IMR-90 (cell line): ENCODE data around the gene RNU6-7. TPM values are rescaled to one million over a fixed set of nuclear protein-coding genes. Genes with fewer than 3 reads are reported as not detected.
A peak's percentile ranks its signal among the peaks of the same experiment; 100 is the strongest.

ENCODE experiments used
- ATAC-seq: fragments of 200-7000 bp; cut with Tn5 transposase; 2 replicates; pipeline ENCODE4 v1.9.1; 2020; ENCODE audit warnings: low read depth, mild to moderate bottlenecking, moderate library complexity
- BruUV-seq: library from RNA; stranded (reverse); fragments of 400-500 nt; replicated peaks from 2 replicates; lab custom pipeline; 2021; lab: Mats Ljungman, UMichigan
- CTCF ChIA-PET: fragments of 300-600 bp; formaldehyde crosslinking; extraction: SDS; loops from one replicate; lab custom pipeline; 2021; ENCODE audit warnings: antibody characterized with exemption; lab: Yijun Ruan, JAX
- POLR2A ChIA-PET: fragments of 300-600 bp; sonication (Branson Sonifier 250); formaldehyde crosslinking; loops from one replicate; lab custom pipeline; 2022; ENCODE audit warnings: antibody characterized with exemption; ENCODE audit not compliant: unreplicated experiment; lab: Charles Lee
- DNase-seq: peaks from one replicate; pipeline ENCODE4 v3.0.0; 2013
- H2AFZ ChIP-seq: replicated peaks from 2 replicates; pipeline ENCODE3; 2013; ENCODE audit warnings: low read length, mild to moderate bottlenecking; ENCODE audit not compliant: poor library complexity
- H2AK5ac ChIP-seq: 2 replicates; pipeline ENCODE4 v1.6.1; 2013; ENCODE audit warnings: low read depth, low read length, inconsistent platforms
- H2AK9ac ChIP-seq: replicated peaks from 2 replicates; pipeline ENCODE3; 2013; ENCODE audit warnings: mild to moderate bottlenecking, low read depth, low read length, moderate library complexity; ENCODE audit not compliant: poor library complexity
- H2BK120ac ChIP-seq: 2 replicates; pipeline ENCODE4 v1.6.1; 2013; ENCODE audit warnings: low read depth, low read length, inconsistent platforms
- H2BK15ac ChIP-seq: 3 replicates; pipeline ENCODE4 v1.6.1; 2013; ENCODE audit warnings: low read depth, low read length, inconsistent platforms
- H2BK20ac ChIP-seq: 2 replicates; pipeline ENCODE4 v1.6.1; 2013; ENCODE audit warnings: low read depth, mild to moderate bottlenecking, inconsistent platforms, low read length, moderate library complexity
- H2BK5ac ChIP-seq: 2 replicates; pipeline ENCODE4 v1.6.1; 2013; ENCODE audit warnings: mild to moderate bottlenecking, low read depth, low read length, inconsistent platforms; ENCODE audit not compliant: poor library complexity, severe bottlenecking
- H3K14ac ChIP-seq: replicated peaks from 2 replicates; pipeline ENCODE4 v1.6.1; 2013; ENCODE audit warnings: low read depth, low read length, inconsistent platforms
- H3K18ac ChIP-seq: 2 replicates; pipeline ENCODE4 v1.6.1; 2013; ENCODE audit warnings: low read depth, low read length, control low read depth
- H3K23ac ChIP-seq: 2 replicates; pipeline ENCODE4 v1.6.1; 2013; ENCODE audit warnings: low read depth, low read length, inconsistent platforms
- H3K27ac ChIP-seq: 2 replicates; pipeline ENCODE4 v1.5.1; 2013; ENCODE audit warnings: mild to moderate bottlenecking, control low read depth, low read length; ENCODE audit not compliant: insufficient read depth
- H3K27me3 ChIP-seq: 2 replicates; pipeline ENCODE4 v1.6.1; 2013; ENCODE audit warnings: low read length; ENCODE audit not compliant: control insufficient read depth, insufficient read depth
- H3K36me3 ChIP-seq: 2 replicates; pipeline ENCODE4 v1.6.1; 2013; ENCODE audit warnings: low read length, mixed read lengths; ENCODE audit not compliant: control insufficient read depth, insufficient read depth
- H3K4ac ChIP-seq: 2 replicates; pipeline ENCODE4 v1.6.1; 2013; ENCODE audit warnings: low read depth, low read length, inconsistent platforms
- H3K4me1 ChIP-seq: 2 replicates; pipeline ENCODE4 v1.6.1; 2013; ENCODE audit warnings: low read length, mixed read lengths; ENCODE audit not compliant: control insufficient read depth, insufficient read depth
- H3K4me2 ChIP-seq: 2 replicates; pipeline ENCODE4 v1.6.1; 2013; ENCODE audit warnings: low read depth, mild to moderate bottlenecking, control low read depth, low read length, moderate library complexity
- H3K4me3 ChIP-seq: 2 replicates; pipeline ENCODE4 v1.5.1; 2013; ENCODE audit warnings: low read depth, mild to moderate bottlenecking, control low read depth, low read length, moderate library complexity; ENCODE audit not compliant: insufficient read depth
- H3K56ac ChIP-seq: 2 replicates; pipeline ENCODE4 v1.6.1; 2013; ENCODE audit warnings: low read length, inconsistent platforms; ENCODE audit not compliant: insufficient read depth; ENCODE audit errors: extremely low read depth
- H3K79me1 ChIP-seq, 2 experiments: 2 replicates each; pipeline ENCODE4 v1.6.1; 2013; ENCODE audit warnings: low read length in 2 of 2, inconsistent platforms in 1 of 2, low read depth in 1 of 2
- H3K9ac ChIP-seq: 2 replicates; pipeline ENCODE4 v1.6.1; 2013; ENCODE audit warnings: low read depth, low read length, control low read depth
- H3K9me1 ChIP-seq: 2 replicates; pipeline ENCODE4 v1.6.1; 2013; ENCODE audit warnings: low read length, inconsistent platforms; ENCODE audit not compliant: insufficient read depth
- H3K9me3 ChIP-seq: 2 replicates; pipeline ENCODE4 v1.6.1; 2013; ENCODE audit warnings: low read length; ENCODE audit not compliant: control insufficient read depth, insufficient read depth
- H4K20me1 ChIP-seq: 2 replicates; pipeline ENCODE4 v1.6.1; 2013; ENCODE audit warnings: low read length, inconsistent platforms; ENCODE audit not compliant: insufficient read depth
- H4K5ac ChIP-seq: 2 replicates; pipeline ENCODE4 v1.6.1; 2013; ENCODE audit warnings: mild to moderate bottlenecking, low read depth, low read length, control low read depth
- H4K8ac ChIP-seq, 2 experiments: 2 replicates each; pipeline ENCODE4 v1.6.1; 2013; ENCODE audit warnings: low read depth in 2 of 2, low read length in 2 of 2, control low read depth in 1 of 2, inconsistent platforms in 1 of 2
- H4K91ac ChIP-seq: 2 replicates; pipeline ENCODE4 v1.6.1; 2013; ENCODE audit warnings: low read depth, low read length, inconsistent platforms; ENCODE audit not compliant: insufficient read depth
- BHLHE40 ChIP-seq: fragments of 150-350 bp; IDR thresholded peaks from 2 replicates; pipeline ENCODE4 v1.6.1; 2016; ENCODE audit warnings: mild to moderate bottlenecking, low read depth, low read length
- CEBPB ChIP-seq: IDR thresholded peaks from 2 replicates; pipeline ENCODE4 v1.6.1; 2012; ENCODE audit warnings: low read depth, low read length, improper control_type of control experiment
- CHD1 ChIP-seq: IDR thresholded peaks from 2 replicates; pipeline ENCODE4 v1.6.1; 2012; ENCODE audit warnings: low read depth, low read length, improper control_type of control experiment
- FOS ChIP-seq: fragments of 150-350 bp; IDR thresholded peaks from 2 replicates; pipeline ENCODE4 v1.6.1; 2016; ENCODE audit warnings: low read depth, low read length
- MAFK ChIP-seq: IDR thresholded peaks from 2 replicates; pipeline ENCODE4 v1.6.1; 2012; ENCODE audit warnings: low read depth, low read length, improper control_type of control experiment
- MAZ ChIP-seq: IDR thresholded peaks from 2 replicates; pipeline ENCODE4 v1.6.1; 2012; ENCODE audit warnings: low read depth, mild to moderate bottlenecking, low read length, improper control_type of control experiment, moderate library complexity, borderline replicate concordance
- MXI1 ChIP-seq: IDR thresholded peaks from 2 replicates; pipeline ENCODE4 v1.6.1; 2012; ENCODE audit warnings: low read depth, mild to moderate bottlenecking, low read length, moderate library complexity, borderline replicate concordance
- NFE2L2 ChIP-seq: fragments of 150-350 bp; IDR thresholded peaks from 2 replicates; pipeline ENCODE4 v1.6.1; 2016; ENCODE audit warnings: low read depth, mild to moderate bottlenecking, low read length
- POLR2A ChIP-seq: IDR thresholded peaks from 2 replicates; pipeline ENCODE4 v1.6.1; 2012; ENCODE audit warnings: mild to moderate bottlenecking, low read depth, low read length
- RAD21 ChIP-seq: IDR thresholded peaks from 2 replicates; pipeline ENCODE4 v1.6.1; 2012; ENCODE audit warnings: low read length, improper control_type of control experiment
- RCOR1 ChIP-seq: IDR thresholded peaks from 2 replicates; pipeline ENCODE4 v1.6.1; 2012; ENCODE audit warnings: mild to moderate bottlenecking, low read length, improper control_type of control experiment; ENCODE audit not compliant: insufficient replicate concordance
- RFX5 ChIP-seq: IDR thresholded peaks from 2 replicates; pipeline ENCODE4 v1.8.0; 2012; ENCODE audit warnings: low read depth, mild to moderate bottlenecking, low read length, moderate library complexity
- SMC3 ChIP-seq: fragments of 150-350 bp; IDR thresholded peaks from 2 replicates; pipeline ENCODE4 v1.6.1; 2016; ENCODE audit warnings: low read depth, mild to moderate bottlenecking, antibody characterized with exemption, low read length, moderate library complexity
- WGBS, 2 experiments: methylation state at CpG; one replicate each; pipeline versions ENCODE4 v1.1.5 to v1.1.7; 2013; ENCODE audit warnings: missing lambda C conversion rate in 2 of 2; ENCODE audit not compliant: insufficient read length in 1 of 2; ENCODE audit errors: extremely low coverage in 2 of 2; 5-methylcytosine and 5-hydroxymethylcytosine counted together
- dilution Hi-C: fragments of 300-500 bp; cut with HindIII; formaldehyde crosslinking; loops from one replicate; pipeline ENCODE4 v1.14.3; 2018; ENCODE audit warnings: low sequenced_read_pairs; ENCODE audit not compliant: unreplicated experiment
- in situ Hi-C: fragments of 300-500 bp; cut with MboI; formaldehyde crosslinking; loops from 3 replicates; pipeline ENCODE4 v1.14.3; 2019; ENCODE audit warnings: low sequenced_read_pairs, inconsistent platforms, mixed read lengths
- intact Hi-C: fragments of 100-400 bp; cut with micrococcal nuclease; formaldehyde crosslinking; loops from 2 replicates; pipeline ENCODE4 v1.10.0; 2022
- polyA plus RNA-seq, 3 experiments: library from polyadenylated mRNA; depleted of rRNA; stranded (reverse); fragments of >200 nt; gene quantifications; 2 replicates each; pipeline ENCODE4 v1.2.3, GENCODE V29; 2012; ENCODE audit warnings: low replicate concordance in 1 of 3
- total RNA-seq: library from RNA; depleted of rRNA; stranded (reverse); fragments of >200 nt; gene quantifications from 2 replicates; pipeline ENCODE4 v1.2.3, GENCODE V29; 2012
- TF ChIP-seq, protein P1 (sequence below): fragments of 150-350 bp; IDR thresholded peaks from 2 replicates; pipeline ENCODE4 v1.6.1; 2016; ENCODE audit warnings: low read depth, mild to moderate bottlenecking, low read length, moderate library complexity, borderline replicate concordance
- TF ChIP-seq, protein P2 (sequence below): conservative IDR thresholded peaks from 2 replicates; pipeline ENCODE4 v1.5.1; 2012; ENCODE audit warnings: mild to moderate bottlenecking, low read depth, low read length, improper control_type of control experiment
- TF ChIP-seq, protein P3 (sequence below): fragments of 150-350 bp; IDR thresholded peaks from 2 replicates; pipeline ENCODE4 v1.6.1; 2017; ENCODE audit warnings: mild to moderate bottlenecking, antibody characterized with exemption, low read length, low read depth

The RNU6-7 gene
- total and polyA plus RNA-seq, 2 of the 4 experiments (the other 2 are of a cell fraction), result not detected

DNA sequence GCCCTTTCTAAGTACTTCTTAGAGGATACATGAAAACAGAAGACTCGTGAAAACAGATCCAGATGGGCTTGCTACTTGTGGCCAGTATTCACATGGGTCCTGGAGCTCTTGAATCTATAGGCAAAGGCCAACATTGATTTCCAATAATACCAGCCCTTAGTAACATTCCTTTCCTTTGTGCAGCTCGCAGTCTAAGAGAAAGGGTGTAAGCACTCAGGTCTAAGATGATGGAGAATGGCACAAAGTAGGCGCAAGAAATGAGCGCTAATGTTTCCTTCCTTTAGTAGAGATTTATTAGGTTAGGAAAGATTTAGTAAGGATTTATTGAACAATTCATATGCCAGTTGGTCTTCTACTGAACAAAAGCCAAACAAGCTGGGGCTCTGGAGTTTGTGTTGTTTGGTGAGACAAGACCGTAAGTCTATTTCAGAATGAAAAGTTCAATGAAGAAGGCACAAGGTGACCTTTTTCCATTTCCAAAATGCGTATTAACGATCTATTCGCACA, 699 bp downstream of the RNU6-7 start:
- peaks cover 6% of the 10 kb centered on the region; the same call in 1 of the 2 replicates for H3K9me1 ChIP-seq
- no peak overlapping the region for H4K5ac ChIP-seq
- peak overlapping the region; percentile 72 for H3K4me2 ChIP-seq
- no peak; the same call in 1 of the 2 replicates for ATAC-seq
- no peaks in the 10 kb centered on the region; the same call in 1 of the 2 replicates for H4K20me1 ChIP-seq
- H2AFZ ChIP-seq, result no peak overlapping the region
- CTCF ChIA-PET, result no interaction called here
- H4K8ac ChIP-seq, result no peak overlapping the region
- intact Hi-C loops (loop anchor here (2.0 to 5.0 kb wide), 3 partner anchors 126 to 358 kb away; partner anchors contain the start of gene ARHGAP5), dilution Hi-C loops (no loop called here), in situ Hi-C loops (no loop called here)
- H2BK15ac ChIP-seq, result no peak overlapping the region
- H2BK120ac ChIP-seq, result no peak overlapping the region
- POLR2A ChIA-PET, result no interaction called here
- H3K14ac ChIP-seq, result no peak overlapping the region
- H2AK9ac ChIP-seq, result no peak overlapping the region
- H3K4ac ChIP-seq, result no peak overlapping the region
- WGBS, 2 experiments, result 7% methylated on average over 2 of the region's 8 CpGs; no CpG with 5 or more reads in 1 of the 2 experiments
- no peaks in the 10 kb centered on the region for H3K79me1 ChIP-seq
- no peak overlapping the region for H2BK5ac ChIP-seq
- H3K56ac ChIP-seq, result no peak overlapping the region
- TF ChIP-seq MAFK (no peak), CEBPB (no peak), MAZ (no peak), CHD1 (no peak), POLR2A (no peak), BHLHE40 (no peak), MXI1 (no peak), FOS (no peak), NFE2L2 (no peak), SMC3 (no peak), RAD21 (no peak), RFX5 (no peak), RCOR1 (no peak)
- TF ChIP-seq, protein P1, sequence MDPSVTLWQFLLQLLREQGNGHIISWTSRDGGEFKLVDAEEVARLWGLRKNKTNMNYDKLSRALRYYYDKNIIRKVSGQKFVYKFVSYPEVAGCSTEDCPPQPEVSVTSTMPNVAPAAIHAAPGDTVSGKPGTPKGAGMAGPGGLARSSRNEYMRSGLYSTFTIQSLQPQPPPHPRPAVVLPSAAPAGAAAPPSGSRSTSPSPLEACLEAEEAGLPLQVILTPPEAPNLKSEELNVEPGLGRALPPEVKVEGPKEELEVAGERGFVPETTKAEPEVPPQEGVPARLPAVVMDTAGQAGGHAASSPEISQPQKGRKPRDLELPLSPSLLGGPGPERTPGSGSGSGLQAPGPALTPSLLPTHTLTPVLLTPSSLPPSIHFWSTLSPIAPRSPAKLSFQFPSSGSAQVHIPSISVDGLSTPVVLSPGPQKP, result no peak
- TF ChIP-seq, protein P2, sequence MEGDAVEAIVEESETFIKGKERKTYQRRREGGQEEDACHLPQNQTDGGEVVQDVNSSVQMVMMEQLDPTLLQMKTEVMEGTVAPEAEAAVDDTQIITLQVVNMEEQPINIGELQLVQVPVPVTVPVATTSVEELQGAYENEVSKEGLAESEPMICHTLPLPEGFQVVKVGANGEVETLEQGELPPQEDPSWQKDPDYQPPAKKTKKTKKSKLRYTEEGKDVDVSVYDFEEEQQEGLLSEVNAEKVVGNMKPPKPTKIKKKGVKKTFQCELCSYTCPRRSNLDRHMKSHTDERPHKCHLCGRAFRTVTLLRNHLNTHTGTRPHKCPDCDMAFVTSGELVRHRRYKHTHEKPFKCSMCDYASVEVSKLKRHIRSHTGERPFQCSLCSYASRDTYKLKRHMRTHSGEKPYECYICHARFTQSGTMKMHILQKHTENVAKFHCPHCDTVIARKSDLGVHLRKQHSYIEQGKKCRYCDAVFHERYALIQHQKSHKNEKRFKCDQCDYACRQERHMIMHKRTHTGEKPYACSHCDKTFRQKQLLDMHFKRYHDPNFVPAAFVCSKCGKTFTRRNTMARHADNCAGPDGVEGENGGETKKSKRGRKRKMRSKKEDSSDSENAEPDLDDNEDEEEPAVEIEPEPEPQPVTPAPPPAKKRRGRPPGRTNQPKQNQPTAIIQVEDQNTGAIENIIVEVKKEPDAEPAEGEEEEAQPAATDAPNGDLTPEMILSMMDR, result no peak
- TF ChIP-seq, protein P3, sequence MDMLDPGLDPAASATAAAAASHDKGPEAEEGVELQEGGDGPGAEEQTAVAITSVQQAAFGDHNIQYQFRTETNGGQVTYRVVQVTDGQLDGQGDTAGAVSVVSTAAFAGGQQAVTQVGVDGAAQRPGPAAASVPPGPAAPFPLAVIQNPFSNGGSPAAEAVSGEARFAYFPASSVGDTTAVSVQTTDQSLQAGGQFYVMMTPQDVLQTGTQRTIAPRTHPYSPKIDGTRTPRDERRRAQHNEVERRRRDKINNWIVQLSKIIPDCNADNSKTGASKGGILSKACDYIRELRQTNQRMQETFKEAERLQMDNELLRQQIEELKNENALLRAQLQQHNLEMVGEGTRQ, result no peak
- no peaks in the 10 kb centered on the region for H3K9me3 ChIP-seq
- H3K27ac ChIP-seq, result no peak overlapping the region
- no peak overlapping the region for H2AK5ac ChIP-seq
- H3K4me1 ChIP-seq, result no peaks in the 10 kb centered on the region
- peak; percentile 21 for DNase-seq
- no peak overlapping the region for H3K9ac ChIP-seq
- no peak overlapping the region for H3K18ac ChIP-seq
- H2BK20ac ChIP-seq, result no peak overlapping the region
- H3K23ac ChIP-seq, result no peak overlapping the region
- BruUV-seq, result no TSS peak
- peak overlapping the region; percentile 67; the same call in 1 of the 2 replicates for H3K4me3 ChIP-seq
- H4K91ac ChIP-seq, result no peak overlapping the region
- H3K36me3 ChIP-seq, result no peaks in the 10 kb centered on the region
- peaks cover 2% of the 10 kb centered on the region for H3K27me3 ChIP-seq
